Fibroblast of lung (primary cell): ENCODE results near the gene WNT11.

Source experiments
- EZH2 ChIP-seq: IDR thresholded peaks from 2 replicates; pipeline ENCODE4 v1.5.1; 2012; ENCODE audit warnings: low read length, control low read depth, mild to moderate bottlenecking; ENCODE audit errors: missing control alignments
- TF ChIP-seq, protein P1 (sequence below), 2 donors: IDR thresholded peaks in 1 of 2; conservative IDR thresholded peaks in 1 of 2; 1 replicate in 1 of 2; 2 replicates in 1 of 2; pipeline ENCODE4 v1.5.1; 2011 to 2012; ENCODE audit warnings: low read length in 2 of 2, control low read depth in 1 of 2, inconsistent platforms in 1 of 2, low read depth in 1 of 2, mild to moderate bottlenecking in 1 of 2

DNA sequence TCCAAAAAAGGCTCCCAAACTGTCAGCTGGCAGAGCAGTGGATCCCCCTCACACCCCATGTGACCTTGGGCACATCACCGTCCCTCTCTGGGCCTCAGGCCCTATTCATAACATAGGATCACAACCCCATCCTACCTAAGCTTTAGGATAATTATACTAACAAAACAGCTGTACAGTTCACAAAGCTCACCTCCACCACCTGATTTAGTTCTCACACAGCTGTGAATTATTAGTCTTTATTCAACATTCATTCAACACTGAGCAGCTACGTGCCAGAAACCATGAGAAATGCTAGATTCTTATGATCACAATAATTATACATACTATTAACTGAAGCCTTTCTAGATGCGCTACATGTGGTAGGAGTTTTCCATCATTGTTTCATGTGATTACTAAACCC is 9.5 kb downstream of the WNT11 start:
- TF ChIP-seq, protein P1, sequence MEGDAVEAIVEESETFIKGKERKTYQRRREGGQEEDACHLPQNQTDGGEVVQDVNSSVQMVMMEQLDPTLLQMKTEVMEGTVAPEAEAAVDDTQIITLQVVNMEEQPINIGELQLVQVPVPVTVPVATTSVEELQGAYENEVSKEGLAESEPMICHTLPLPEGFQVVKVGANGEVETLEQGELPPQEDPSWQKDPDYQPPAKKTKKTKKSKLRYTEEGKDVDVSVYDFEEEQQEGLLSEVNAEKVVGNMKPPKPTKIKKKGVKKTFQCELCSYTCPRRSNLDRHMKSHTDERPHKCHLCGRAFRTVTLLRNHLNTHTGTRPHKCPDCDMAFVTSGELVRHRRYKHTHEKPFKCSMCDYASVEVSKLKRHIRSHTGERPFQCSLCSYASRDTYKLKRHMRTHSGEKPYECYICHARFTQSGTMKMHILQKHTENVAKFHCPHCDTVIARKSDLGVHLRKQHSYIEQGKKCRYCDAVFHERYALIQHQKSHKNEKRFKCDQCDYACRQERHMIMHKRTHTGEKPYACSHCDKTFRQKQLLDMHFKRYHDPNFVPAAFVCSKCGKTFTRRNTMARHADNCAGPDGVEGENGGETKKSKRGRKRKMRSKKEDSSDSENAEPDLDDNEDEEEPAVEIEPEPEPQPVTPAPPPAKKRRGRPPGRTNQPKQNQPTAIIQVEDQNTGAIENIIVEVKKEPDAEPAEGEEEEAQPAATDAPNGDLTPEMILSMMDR (conservative IDR thresholded peaks at IDR 0.05 in 1 of 2, IDR thresholded peaks at IDR 0.05 in 1 of 2; ENCODE audit: low read depth in 1 of 2, low read length in 2 of 2): no peak
- no peak for TF ChIP-seq EZH2
